HG03521 (cell line): ENCODE results near the gene NCOR2.

Experiments used
- ATAC-seq: cut with Tn5 transposase; IDR thresholded peaks from one replicate; pipeline ENCODE4 v1.9.1; 2021; ENCODE audit warnings: mild to moderate bottlenecking, moderate library complexity; ENCODE audit not compliant: unreplicated experiment

The NCOR2 gene

DNA sequence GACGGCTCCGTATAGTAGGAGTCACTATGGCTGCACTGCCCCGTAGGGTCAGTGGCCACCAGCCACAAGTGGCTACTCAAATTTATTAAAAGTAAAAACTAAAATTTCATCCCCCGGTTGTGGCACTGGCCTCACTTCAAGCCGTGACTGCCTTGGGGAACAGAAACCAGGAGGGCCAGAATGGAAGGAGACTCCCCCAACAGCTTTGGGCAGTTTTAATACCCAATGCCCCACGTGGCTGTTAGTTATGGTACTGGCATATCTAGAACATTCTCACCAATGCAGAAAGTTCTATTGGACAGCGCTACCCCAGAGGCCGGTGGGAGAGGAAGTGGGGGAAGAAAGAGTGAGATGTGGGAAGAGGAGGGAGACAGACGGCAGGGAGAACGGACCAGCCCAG, 6.2 kb downstream of the NCOR2 start:
- no peak for ATAC-seq

DNA sequence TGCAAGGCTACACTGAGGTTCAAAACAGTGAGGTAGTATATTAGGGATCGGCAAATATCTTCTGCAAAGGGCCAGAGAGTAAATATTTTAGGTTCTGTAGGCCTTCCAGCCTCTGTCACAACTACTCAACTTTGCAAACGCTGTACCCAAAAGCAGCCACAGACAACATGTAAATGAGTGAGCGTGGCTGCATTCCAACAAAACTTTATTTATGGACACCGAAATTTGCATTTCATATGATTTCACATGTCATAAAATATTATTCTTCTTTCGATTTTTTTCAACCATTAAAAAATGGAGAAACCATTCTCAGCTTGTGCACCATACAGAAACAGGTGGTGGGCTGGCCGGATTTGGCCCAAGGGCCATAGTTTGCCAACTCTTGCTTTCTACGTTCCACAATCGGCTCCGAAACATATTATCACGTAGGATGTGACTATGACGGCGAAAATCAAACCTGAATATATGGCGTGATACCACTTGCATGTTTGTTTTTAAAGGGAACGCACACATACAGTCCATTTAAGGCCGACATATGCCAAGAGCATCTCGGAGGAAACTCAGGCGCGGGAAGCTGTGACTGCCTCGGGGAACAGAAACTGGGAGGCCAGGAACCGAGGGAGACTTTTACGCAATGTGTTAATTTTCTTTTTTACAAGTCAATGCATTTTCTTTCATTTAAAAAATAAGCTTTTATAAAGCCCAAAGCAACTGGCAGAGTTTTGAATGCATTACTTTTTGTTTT, 7.1 kb downstream of the NCOR2 start:
- ATAC-seq, result no peak

DNA sequence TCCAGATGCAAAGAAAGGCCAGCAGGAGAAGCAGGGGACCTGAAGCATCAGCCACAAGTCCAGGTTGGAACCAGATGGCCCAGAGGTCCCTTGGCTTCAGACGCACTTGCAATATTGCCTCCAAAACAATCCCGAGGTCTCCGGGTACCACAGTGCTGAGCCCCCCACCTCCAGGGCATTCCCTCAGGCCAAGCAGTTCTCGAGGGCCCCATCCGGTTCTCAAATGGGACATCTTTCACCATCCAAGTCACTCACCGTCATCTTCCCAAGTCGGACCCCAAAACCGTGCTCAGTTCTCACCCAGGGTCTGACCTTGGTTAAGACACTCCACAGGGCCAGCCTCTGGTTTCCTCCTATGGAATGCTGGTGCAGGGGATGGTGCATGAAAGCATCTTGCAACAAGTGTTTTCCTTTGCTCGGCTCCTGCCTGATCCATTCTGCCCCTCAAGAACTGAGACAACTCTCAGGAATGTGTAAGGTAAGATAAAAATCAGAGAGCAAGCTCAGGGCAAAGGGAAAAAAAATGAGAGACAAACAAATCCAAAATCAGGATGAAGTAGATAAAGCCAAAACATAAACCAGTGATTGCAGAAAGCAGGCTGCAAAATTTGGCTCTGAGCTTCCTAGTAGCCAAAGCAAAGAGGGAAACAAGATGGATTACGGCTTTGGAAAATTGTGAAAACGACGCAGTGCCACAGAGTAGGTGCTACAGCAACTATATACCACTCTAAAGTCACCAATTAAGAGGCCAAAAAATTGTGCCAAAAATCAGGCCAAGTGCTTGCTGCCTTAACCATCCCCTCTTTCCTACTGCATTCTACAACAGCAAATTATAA, 8.0 kb downstream of the NCOR2 start:
- no peak for ATAC-seq

DNA sequence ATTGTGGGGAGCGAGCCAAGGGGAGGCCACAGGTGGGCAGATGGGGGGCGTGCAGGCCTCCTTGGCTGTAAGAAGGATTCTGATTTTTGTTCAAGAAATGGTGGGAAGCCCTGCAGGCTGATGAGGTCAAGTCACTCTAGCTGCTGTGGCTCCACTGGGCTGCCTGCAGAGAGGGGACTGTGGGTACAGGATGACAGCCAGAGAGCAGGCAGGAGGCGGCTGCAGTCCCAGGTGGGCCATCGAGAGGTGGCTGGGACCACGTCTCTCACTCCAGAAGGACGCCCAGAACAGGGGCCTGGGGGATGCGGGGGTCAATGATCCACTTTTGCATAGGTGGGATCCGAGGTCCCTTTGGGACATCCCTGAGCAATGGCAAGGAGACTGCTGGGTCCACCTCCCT, 9.1 kb downstream of the NCOR2 start:
- ATAC-seq, result no peak

DNA sequence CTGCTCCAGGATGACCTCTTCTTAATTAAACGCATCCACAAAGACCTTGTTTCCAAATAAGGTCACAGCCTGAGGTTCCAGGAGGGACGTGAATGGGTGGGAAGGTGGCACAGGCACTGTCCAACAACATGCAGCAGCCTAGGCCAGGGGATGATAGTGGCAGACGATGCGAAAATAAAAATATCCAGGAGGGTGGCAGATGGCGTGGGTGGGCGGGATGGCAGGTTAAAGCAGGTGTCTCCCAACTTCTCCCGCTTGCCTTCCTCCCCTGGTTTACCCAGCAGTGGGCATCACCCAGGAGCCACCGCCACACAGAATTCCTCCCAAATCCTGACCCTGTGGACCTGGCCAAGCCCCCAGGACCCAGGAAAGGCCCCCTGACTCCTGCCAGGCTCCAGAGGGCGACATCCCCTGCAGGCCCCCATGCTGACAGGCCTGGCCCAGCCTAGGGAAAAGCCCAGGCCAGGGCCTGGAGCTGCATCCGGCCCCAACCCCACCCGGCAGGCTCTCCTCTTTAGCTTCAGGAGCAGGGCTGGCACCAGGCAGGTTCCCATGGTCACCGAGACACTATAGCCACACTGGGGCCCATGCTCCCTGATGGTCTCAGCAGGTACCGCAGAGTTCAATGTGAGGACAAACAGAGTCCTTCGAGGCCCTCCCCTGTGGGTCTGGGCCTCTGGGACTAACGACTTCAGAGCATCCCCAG, 9.7 kb downstream of the NCOR2 start:
- no peak for ATAC-seq

DNA sequence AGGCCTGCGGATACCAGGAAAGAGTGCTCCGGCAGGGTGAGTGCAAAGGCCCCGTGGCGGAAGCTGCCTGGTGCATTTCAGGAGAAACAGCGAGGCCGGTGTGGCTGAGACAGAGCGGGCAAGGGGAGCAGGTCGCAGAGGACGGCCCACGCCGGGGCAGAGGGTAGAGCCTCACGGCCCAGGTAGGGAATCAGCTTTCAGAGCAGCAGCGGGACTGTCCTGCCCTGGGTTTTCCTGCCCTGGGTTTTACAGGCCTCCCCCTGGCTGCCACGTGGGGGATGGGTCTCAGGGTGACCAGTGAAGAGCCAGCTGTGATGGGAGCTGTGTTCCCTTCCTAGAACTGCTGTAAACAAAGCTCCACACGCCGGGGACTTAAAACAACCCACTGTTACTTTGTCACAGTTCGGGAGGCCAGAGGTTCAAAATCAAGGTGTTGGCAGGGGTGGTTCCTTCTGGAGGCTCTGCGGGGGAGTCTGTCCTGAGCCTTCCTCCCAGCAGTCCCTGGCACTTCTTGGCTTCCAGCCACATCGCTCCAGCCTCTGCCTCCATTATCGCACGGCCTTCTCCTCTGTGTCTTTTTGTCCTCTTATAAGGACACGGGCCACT, 10.4 kb downstream of the NCOR2 start:
- no peak for ATAC-seq

DNA sequence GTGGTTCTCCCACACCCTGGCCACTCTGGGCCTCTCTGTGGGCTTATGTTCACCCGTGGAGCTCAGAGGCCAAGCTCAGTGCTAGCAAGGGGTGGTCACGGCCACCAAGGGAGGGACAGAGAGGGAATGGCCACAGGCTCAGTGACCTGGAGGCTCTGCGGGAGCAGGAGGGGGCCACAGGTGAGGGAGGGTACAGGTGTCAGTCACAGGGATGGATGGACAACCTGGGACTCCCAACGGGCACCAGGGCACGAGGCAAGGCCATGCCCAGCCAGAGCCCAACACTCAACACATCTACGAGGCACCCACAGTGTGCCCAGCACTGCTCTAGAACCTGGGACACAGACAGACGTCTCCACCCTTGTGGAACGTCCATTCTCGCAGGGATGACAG, 11.3 kb downstream of the NCOR2 start:
- no peak for ATAC-seq

DNA sequence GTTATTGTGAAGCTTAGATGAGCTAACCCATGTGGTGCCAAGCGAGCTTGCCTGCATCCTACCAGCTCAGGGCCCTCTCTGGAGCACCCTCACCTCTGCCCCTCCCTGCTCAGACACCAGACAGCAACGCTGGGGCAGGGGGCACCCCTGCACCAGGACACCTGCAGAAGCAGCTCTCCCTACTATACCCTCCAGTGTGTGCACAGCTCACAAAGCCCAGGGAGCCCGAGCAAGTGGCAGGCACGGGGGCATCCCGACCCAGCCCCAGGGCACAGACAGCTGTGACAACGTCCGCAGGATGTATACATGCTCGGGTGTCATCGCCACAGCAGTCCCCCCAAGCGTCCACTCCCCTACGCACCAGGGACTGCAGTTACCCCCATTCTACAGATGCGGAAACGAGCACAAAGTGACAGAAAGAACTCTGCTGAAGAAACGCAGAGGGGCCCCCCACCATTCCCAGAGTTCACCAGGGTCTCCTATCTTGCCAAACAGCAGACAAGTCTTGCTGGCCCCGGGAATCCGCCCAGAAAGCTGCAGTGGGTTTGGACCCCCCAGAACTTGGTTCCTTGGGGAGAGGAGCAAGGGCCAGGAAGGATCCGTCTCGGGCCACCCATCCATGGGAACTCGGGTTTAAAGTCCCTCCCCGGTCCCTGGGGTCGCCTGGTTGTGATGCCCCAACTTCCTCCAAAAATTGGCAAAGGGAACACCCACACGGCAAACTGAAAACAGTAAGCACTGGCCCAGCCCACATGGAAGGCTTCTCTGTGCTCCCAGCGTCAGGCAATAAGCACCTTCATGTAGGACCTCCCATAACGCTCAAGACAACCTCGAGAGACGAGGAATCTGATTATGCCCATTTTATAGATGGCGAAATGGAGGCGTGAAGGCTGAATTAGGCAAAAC, 12.0 kb downstream of the NCOR2 start:
- ATAC-seq, result no peak

DNA sequence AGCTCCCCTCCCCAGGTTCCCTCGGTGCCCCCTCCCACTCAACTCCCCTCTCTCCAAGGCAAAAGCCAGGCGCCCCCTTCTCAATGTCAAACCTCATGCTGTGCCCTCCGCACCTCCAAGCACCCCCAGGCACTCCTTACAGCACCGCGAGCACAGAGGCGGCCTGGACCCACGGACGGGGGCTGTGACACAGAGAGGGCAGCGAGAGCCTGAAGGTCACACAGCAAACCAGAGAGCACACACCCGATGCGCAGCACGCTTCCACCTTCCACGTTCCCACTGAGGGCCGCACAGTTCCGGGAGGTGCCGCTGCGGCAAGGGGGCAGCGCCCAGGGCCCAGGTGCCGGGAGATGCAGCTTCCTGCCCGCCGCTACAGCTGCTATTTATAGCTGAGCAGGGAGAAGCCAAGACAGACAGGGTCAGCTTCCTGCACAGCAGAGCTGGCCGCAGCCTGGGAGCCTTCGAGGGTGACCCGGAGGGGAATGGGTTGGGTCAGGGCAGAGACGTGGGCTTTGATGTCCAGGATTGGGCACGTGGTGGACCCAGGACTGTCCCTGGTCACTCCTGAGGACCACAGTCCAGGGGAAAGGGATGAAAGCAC, 12.9 kb downstream of the NCOR2 start:
- ATAC-seq, result no peak

DNA sequence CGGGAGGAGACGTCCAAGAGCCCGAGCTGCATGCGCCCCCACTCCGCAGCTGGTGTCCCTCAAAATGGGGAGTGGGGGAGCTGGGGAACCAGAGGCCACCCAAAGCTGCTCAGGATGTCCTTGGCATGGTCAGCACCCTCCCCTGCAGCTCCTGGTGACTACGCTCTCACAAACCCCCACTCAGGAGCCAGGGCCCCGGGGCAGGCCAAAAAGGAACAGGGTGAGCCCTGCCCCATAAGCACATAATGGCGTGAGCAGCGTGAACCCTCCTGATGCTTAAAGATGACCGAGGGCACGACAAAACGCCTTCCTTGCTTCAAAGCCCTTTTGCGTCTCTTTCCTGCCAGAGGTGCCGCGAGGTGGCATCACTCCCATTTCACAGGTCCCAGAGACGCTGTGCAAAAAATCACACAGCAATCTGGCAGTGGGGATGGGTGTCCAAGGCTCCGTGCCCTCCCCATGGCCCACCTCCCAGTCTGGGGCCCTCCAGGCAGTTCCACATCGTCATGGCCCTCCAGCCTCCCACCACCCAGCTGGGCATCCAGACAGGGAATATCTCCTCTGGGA, 13.5 kb downstream of the NCOR2 start:
- ATAC-seq, result no peak

DNA sequence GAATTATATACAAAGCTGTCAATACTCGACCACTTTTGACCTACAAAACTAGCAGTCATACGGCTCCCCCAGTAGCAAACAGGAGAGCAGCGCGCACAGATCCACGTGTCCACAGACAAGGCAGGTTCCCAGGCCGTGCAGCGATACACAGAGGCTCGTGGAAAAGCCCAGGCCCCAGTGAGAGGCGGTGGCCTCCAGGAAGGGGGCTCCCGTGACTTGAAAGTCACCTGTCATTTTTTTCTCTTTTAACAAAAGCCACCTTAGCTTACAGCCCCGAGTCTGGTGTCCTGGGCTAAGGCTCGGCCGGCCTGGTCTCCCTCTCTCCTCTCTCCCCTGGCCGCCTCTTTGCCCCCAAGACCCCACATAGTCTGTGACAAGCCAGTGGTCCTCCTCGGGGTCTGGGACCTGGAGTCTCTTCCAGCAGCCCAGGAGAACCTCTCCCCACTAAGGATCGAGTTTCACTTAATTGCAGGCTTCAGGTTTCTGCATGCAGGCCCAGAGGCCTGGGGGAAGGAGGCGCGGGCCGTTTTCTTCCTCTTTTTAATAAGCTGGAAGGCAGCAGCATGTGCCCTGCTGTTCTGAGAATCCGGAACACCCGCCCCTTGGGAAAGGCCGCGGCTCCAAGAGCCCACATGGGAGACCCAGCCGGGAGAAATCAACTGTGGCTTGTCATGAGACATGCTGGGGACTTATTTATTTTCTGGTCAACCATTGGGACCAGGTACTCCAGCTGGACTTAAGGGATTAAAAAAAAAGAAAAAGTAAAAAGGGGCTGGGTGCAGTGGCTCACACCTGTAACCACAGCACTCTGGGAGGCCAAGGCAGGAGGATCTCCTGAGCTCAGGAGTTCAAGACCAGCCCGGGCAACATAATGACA, 15.9 kb downstream of the NCOR2 start:
- no peak for ATAC-seq

DNA sequence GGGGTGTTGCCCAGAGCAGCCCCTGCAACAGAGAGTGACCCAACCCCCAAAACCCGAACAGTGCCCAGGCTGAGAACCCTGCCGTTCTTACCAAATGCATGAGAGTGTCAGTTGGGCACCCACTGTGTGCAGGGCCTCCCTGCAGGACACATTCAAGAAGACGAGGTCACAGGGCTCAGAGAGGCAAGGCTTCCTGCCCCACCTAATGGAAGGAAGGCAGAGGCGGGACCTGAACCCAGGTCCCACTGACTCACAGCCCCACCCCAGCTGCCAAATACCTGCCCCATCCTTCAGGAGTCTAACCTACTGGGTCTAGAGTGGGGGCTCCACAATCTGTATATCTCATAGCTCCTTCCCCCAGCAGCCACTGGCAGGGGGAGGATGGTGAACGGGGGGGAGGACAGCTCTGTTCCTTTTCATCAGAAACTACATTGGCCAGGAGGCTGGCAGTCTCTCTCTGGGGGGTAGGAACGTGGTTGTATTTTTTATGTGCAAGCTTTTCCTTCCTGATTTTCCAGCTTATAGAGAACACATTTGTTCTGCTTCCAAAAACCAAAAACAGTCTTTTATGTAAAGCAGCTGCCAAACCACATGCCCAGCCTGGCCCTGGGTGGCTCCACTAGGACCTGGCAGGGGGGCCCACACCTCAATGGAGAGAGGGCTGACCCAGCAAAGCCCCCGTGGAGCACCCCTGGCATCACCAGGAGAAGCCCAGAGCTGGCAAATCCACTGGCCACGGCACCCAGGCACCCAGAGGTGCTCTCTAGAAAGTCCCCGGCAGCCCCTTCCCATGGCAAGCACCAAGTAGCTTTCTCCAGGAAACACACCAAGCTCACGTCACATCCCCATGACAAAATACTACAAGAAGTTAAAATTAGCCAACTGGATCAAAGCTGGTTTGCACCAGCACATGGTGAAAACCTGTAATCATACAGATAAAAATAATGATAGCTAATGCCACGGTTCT, 17.0 kb downstream of the NCOR2 start:
- no peak for ATAC-seq

DNA sequence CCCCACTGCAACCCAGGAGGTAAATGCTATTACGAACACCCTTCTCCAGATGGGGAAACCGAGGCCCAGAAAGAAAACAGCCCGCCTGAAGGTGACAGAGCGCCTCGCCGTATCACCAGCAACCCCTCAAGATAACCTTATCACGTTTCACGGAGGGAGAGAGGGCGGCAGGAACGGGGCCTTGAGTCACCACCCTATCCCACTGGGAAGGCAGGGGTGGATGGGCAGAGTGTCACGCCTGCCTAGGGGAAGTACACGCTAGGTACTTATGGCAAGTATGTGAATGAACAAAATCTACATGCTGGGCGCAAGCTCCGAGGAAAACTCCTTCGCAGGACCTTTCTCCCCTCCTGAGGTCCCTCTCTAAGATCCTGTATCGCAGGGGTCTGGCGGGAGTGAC, 17.8 kb downstream of the NCOR2 start:
- ATAC-seq, result no peak

DNA sequence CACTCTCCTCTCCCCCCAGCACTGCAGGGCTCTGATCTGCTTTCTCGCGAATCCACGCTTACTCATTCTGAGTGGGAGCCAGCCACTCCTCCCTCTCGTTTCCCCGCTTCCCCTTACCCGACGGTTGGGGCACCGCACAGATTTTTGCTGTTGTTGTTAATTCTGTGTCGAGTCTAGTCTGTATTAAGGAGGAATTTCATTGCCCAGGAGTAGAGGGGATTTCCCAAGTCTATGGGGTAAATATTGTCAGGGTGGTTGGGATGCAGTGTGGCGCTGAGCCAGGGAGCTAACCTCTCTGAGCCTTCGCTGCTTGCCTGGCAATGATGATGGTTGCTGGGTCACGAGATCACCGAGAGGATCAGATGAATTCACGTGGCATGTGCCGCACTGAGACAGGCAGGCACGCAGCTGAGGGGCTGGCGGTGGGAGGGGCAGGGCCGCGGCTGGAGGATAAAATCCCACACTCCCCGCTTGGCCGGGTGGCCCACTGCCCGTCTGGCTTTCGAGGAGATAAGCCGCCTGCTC, 18.5 kb downstream of the NCOR2 start:
- ATAC-seq, result no peak

DNA sequence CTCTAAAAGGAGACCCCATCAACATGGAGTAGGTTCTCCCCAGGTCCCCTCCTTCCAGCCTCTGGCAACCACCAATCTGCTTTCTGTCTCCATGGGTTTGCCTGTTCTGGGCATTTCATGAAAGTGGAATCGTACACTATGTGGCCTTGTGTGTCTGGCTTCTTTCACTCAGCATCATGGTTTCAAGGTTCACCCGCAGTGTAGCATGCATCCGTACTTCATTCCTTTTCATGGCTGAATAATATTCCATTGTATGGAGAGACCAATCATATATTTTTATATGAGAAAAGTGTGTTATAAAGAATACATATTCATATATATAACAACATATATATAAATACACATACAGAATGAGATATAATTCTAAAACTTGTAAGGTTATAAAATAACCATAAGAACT, 19.8 kb downstream of the NCOR2 start:
- ATAC-seq, result no peak

DNA sequence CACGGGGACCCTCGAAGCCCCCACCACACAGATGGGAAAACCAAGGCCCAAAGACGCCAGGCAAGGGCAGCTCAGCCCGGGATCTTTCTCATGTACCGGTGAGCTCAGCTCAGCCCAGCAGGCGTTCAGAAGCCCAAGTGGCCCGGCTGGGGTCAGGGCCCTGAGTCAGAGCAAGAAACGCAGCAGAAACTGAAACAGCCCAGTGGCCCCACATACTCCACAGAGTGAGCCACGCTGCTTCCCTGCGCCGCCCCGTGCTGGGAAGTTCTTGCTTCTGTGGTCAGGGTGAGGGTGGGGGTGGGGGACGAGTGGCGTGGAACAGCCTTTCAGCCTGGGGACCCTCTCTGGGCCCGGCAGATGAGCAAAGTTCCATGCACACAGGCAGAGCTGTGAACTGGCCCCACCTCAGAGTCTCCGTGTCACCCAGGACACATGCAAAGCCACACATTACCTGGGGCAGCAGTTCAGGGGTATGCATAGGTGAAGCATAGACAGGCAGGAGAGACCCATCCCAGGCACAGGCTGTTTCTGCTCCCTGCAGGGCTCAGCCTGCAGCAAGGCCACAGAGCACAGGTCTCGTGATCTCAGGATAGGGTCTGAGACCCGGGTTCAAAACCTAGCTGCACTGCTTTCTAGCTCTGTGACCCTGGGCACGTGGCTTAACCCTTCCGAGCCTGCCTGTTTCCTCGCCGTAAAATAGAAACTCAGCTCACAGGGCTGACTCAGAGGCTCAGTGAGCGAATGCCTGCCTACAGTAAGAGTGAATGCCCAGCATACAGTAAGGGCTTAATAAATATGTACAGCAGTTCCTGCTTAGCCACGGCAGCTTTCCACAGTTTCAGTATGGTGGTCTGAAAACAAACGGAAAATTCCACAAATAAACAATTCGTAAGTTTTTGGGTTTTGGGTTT, 21.6 kb downstream of the NCOR2 start:
- peak; percentile 88 for ATAC-seq
